Glutamatergic neuron (in vitro differentiated cells): ENCODE measurements around the gene MRPL11. TPM values are rescaled to one million over a fixed set of nuclear protein-coding genes. Genes with fewer than 3 reads are reported as not detected.
A peak's percentile ranks its signal among the peaks of the same experiment; 100 is the strongest.

ENCODE experiments used
- DNase-seq: peaks from one replicate; pipeline ENCODE4 v3.0.0; 2022
- H3K27ac Mint-ChIP-seq: one replicate; pipeline ENCODE4 v1.8.0; 2020; ENCODE audit warnings: mild to moderate bottlenecking, mixed read lengths, inconsistent platforms; ENCODE audit not compliant: unreplicated experiment
- H3K27me3 Mint-ChIP-seq: one replicate; pipeline ENCODE4 v1.8.0; 2020; ENCODE audit warnings: mild to moderate bottlenecking, moderate library complexity, mixed read lengths, inconsistent platforms; ENCODE audit not compliant: unreplicated experiment
- H3K36me3 Mint-ChIP-seq: one replicate; pipeline ENCODE4 v1.8.0; 2020; ENCODE audit warnings: mild to moderate bottlenecking, mixed read lengths, inconsistent platforms; ENCODE audit not compliant: unreplicated experiment
- H3K4me1 Mint-ChIP-seq: one replicate; pipeline ENCODE4 v1.8.0; 2020; ENCODE audit warnings: mild to moderate bottlenecking, low read depth, mixed read lengths, inconsistent platforms; ENCODE audit not compliant: unreplicated experiment
- H3K4me3 Mint-ChIP-seq: one replicate; pipeline ENCODE4 v1.8.0; 2020; ENCODE audit warnings: mild to moderate bottlenecking, mixed read lengths, inconsistent platforms; ENCODE audit not compliant: unreplicated experiment
- H3K9me3 Mint-ChIP-seq: one replicate; pipeline ENCODE4 v1.8.0; 2020; ENCODE audit warnings: mild to moderate bottlenecking, moderate library complexity, mixed read lengths, inconsistent platforms; ENCODE audit not compliant: unreplicated experiment
- CTCF ChIP-seq: fragments of 200-600 bp; sonication (generic); IDR thresholded peaks from one replicate; pipeline ENCODE4 v1.5.0; 2021; ENCODE audit not compliant: partially characterized antibody, unreplicated experiment
- total RNA-seq: library from RNA; stranded (reverse); fragmentation: NEBNext Ultra II Directional; extraction: Animal tissue kit (Norgen Biotek cat#: 25700); gene quantifications from one replicate; pipeline ENCODE4 v1.2.1, GENCODE V29; 2021; ENCODE audit not compliant: unreplicated experiment

MRPL11 gene
- total RNA-seq, 1 donor from 2014 or later = 27.5 TPM

GRCh38 chr11:66471142-66471541 lies 32.5 kb upstream of the MRPL11 start:
- TF ChIP-seq CTCF = no peak
- H3K4me3 Mint-ChIP-seq = no peak overlapping the region

GRCh38 chr11:66470015-66470414 lies 31.4 kb upstream of the MRPL11 start:
- Mint-ChIP-seq H3K27ac (no peak overlapping the region), H3K36me3 (no peaks in the 10 kb centered on the region), H3K4me3 (peak overlapping the region; percentile 58), H3K9me3 (peaks cover 7% of the 10 kb centered on the region), H3K4me1 (peaks cover 11% of the 10 kb centered on the region), H3K27me3 (peaks cover 9% of the 10 kb centered on the region)
- no peak for TF ChIP-seq CTCF
- no peak for DNase-seq

More at GRCh38 chr11:66471142-66471541, 32.5 kb upstream of the MRPL11 start:
- peaks cover 7% of the 10 kb centered on the region for H3K9me3 Mint-ChIP-seq
- no peak for DNase-seq
- no peak overlapping the region for H3K27ac Mint-ChIP-seq
- H3K4me1 Mint-ChIP-seq = peaks cover 11% of the 10 kb centered on the region
- peaks cover 6% of the 10 kb centered on the region for H3K27me3 Mint-ChIP-seq
- no peaks in the 10 kb centered on the region for H3K36me3 Mint-ChIP-seq

GRCh38 chr11:66469441-66469840 lies 30.8 kb upstream of the MRPL11 start:
- Mint-ChIP-seq H3K36me3 (no peaks in the 10 kb centered on the region), H3K27ac (no peak overlapping the region), H3K4me1 (peaks cover 11% of the 10 kb centered on the region), H3K9me3 (peaks cover 7% of the 10 kb centered on the region), H3K27me3 (peaks cover 7% of the 10 kb centered on the region), H3K4me3 (no peak overlapping the region)
- no peak for DNase-seq
- no peak for TF ChIP-seq CTCF

- Mint-ChIP-seq H3K4me1 (peaks cover 8% of the 10 kb centered on the region), H3K27me3 (peaks cover 7% of the 10 kb centered on the region), H3K9me3 (peaks cover 7% of the 10 kb centered on the region), H3K36me3 (no peaks in the 10 kb centered on the region), H3K27ac (peak overlapping the region; percentile 52), H3K4me3 (peak overlapping the region; percentile 30)
- DNase-seq = no peak
- TF ChIP-seq CTCF = no peak
Measured at GRCh38 chr11:66468691-66469090, 30.0 kb upstream of the MRPL11 start.

GRCh38 chr11:66467756-66468155 lies 29.1 kb upstream of the MRPL11 start:
- peaks cover 7% of the 10 kb centered on the region for H3K27me3 Mint-ChIP-seq
- no peaks in the 10 kb centered on the region for H3K36me3 Mint-ChIP-seq
- H3K4me1 Mint-ChIP-seq = peaks cover 8% of the 10 kb centered on the region
- TF ChIP-seq CTCF = no peak
- H3K9me3 Mint-ChIP-seq = peaks cover 7% of the 10 kb centered on the region
- DNase-seq = no peak
- H3K27ac Mint-ChIP-seq = no peak overlapping the region
- H3K4me3 Mint-ChIP-seq = peak overlapping the region; percentile 87
